Measurements from ENCODE around the gene COP1.

DNA sequence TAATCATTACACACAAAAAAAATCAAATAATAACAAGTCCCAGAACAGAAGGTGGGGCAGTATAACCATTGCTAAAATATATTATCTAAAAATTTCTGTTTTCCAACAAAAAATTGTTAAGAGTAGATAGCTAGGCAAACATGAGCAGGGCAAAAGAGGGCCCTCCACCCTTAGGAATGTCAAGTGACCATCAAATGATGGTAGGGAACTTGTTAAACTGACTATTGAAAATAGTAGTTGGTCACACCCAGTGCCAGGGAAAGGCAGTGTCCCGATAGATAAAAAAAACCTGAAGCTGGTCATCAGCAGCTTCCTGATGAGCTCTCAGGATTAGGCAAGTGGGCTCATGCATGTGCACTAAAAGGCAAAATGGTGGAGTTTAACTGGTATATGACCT, 18.4 kb upstream of the COP1 start:
- TF ChIP-seq TCF7 (CRISPR knock-in tag; IDR thresholded peaks at IDR 0.05; ENCODE audit: low read depth) (no peak), CTCF (IDR thresholded peaks at IDR 0.05) (no peak), SMAD4 (CRISPR knock-in tag; IDR thresholded peaks at IDR 0.05) (no peak), PRDM15 (CRISPR knock-in tag; IDR thresholded peaks at IDR 0.05) (no peak), JUN (CRISPR knock-in tag; IDR thresholded peaks at IDR 0.05) (no peak), CREB1 (CRISPR knock-in tag; IDR thresholded peaks at IDR 0.05) (no peak), USF1 (CRISPR knock-in tag; IDR thresholded peaks at IDR 0.05) (no peak), OVOL2 (CRISPR knock-in tag; IDR thresholded peaks at IDR 0.05; ENCODE audit: borderline replicate concordance) (no peak), ESRRA (CRISPR knock-in tag; IDR thresholded peaks at IDR 0.05; ENCODE audit: borderline replicate concordance) (no peak)
- TF ChIP-seq, protein P1, sequence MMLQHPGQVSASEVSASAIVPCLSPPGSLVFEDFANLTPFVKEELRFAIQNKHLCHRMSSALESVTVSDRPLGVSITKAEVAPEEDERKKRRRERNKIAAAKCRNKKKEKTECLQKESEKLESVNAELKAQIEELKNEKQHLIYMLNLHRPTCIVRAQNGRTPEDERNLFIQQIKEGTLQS (CRISPR knock-in tag; conservative IDR thresholded peaks at IDR 0.05) = no peak
- TF ChIP-seq, protein P2, sequence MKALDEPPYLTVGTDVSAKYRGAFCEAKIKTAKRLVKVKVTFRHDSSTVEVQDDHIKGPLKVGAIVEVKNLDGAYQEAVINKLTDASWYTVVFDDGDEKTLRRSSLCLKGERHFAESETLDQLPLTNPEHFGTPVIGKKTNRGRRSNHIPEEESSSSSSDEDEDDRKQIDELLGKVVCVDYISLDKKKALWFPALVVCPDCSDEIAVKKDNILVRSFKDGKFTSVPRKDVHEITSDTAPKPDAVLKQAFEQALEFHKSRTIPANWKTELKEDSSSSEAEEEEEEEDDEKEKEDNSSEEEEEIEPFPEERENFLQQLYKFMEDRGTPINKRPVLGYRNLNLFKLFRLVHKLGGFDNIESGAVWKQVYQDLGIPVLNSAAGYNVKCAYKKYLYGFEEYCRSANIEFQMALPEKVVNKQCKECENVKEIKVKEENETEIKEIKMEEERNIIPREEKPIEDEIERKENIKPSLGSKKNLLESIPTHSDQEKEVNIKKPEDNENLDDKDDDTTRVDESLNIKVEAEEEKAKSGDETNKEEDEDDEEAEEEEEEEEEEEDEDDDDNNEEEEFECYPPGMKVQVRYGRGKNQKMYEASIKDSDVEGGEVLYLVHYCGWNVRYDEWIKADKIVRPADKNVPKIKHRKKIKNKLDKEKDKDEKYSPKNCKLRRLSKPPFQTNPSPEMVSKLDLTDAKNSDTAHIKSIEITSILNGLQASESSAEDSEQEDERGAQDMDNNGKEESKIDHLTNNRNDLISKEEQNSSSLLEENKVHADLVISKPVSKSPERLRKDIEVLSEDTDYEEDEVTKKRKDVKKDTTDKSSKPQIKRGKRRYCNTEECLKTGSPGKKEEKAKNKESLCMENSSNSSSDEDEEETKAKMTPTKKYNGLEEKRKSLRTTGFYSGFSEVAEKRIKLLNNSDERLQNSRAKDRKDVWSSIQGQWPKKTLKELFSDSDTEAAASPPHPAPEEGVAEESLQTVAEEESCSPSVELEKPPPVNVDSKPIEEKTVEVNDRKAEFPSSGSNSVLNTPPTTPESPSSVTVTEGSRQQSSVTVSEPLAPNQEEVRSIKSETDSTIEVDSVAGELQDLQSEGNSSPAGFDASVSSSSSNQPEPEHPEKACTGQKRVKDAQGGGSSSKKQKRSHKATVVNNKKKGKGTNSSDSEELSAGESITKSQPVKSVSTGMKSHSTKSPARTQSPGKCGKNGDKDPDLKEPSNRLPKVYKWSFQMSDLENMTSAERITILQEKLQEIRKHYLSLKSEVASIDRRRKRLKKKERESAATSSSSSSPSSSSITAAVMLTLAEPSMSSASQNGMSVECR (CRISPR knock-in tag; IDR thresholded peaks at IDR 0.05; ENCODE audit: borderline replicate concordance) = no peak
- TF ChIP-seq, protein P3, sequence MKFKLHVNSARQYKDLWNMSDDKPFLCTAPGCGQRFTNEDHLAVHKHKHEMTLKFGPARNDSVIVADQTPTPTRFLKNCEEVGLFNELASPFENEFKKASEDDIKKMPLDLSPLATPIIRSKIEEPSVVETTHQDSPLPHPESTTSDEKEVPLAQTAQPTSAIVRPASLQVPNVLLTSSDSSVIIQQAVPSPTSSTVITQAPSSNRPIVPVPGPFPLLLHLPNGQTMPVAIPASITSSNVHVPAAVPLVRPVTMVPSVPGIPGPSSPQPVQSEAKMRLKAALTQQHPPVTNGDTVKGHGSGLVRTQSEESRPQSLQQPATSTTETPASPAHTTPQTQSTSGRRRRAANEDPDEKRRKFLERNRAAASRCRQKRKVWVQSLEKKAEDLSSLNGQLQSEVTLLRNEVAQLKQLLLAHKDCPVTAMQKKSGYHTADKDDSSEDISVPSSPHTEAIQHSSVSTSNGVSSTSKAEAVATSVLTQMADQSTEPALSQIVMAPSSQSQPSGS (CRISPR knock-in tag; IDR thresholded peaks at IDR 0.05; ENCODE audit: borderline replicate concordance, low read depth) = no peak
